Measurements from ENCODE around the gene PPM1E. TPM values are rescaled to one million over a fixed set of nuclear protein-coding genes. Genes with fewer than 3 reads are reported as not detected.
"Not testable (repeated sequence)": the region's sequence is repeated elsewhere in the genome, so short reads cannot be mapped to it uniquely, and the experiment has no call there.

The PPM1E gene
- total and polyA plus RNA-seq, 7 donors = 0.01 to 0.24 (median 0.10) TPM; not detected in 3

DNA sequence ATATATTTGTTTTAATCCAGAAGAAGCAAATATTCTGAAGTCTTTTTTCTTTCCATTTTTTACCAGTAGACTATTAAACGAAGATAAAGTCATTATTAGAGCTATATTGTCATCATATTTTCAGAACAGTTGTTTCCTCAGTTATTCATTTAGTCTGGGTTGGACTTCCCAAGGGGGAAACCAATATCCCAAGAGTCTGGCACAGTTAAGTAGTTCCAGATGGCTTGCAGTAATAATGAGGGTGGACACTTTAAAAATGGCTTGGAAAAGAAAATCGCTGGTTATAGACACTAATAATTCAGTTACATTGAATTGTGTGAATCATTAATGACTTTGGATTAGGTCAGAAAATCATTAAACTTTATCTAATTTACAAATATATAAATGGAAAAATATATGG is 3.9 kb downstream of the PPM1E start:
- H3K27ac ChIP-seq = no peak overlapping the region
- ATAC-seq (no peak), DNase-seq (no peak)
- H3K4me3 ChIP-seq = no peak overlapping the region
- 24 to 36% (median 33%) methylated on average over 2 of the region's 2 CpGs for WGBS, 3 donors
- H3K4me1 ChIP-seq = no peaks in the 10 kb centered on the region
- H3K9me3 ChIP-seq = no peaks in the 10 kb centered on the region
- no peaks in the 10 kb centered on the region for H3K36me3 ChIP-seq (ENCODE audit: insufficient read depth in 1 of 2, low read depth in 1 of 2)
- TF ChIP-seq, protein P1, sequence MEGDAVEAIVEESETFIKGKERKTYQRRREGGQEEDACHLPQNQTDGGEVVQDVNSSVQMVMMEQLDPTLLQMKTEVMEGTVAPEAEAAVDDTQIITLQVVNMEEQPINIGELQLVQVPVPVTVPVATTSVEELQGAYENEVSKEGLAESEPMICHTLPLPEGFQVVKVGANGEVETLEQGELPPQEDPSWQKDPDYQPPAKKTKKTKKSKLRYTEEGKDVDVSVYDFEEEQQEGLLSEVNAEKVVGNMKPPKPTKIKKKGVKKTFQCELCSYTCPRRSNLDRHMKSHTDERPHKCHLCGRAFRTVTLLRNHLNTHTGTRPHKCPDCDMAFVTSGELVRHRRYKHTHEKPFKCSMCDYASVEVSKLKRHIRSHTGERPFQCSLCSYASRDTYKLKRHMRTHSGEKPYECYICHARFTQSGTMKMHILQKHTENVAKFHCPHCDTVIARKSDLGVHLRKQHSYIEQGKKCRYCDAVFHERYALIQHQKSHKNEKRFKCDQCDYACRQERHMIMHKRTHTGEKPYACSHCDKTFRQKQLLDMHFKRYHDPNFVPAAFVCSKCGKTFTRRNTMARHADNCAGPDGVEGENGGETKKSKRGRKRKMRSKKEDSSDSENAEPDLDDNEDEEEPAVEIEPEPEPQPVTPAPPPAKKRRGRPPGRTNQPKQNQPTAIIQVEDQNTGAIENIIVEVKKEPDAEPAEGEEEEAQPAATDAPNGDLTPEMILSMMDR (IDR thresholded peaks at IDR 0.05) = no peak
- H3K27me3 ChIP-seq (ENCODE audit: insufficient read depth in 3 of 3, low read length in 2 of 3) = peaks cover 11 to 67% (median 19%) of the 10 kb centered on the region in 3 donors
- intact Hi-C loops (cut with DNase I) = no loop called here

DNA sequence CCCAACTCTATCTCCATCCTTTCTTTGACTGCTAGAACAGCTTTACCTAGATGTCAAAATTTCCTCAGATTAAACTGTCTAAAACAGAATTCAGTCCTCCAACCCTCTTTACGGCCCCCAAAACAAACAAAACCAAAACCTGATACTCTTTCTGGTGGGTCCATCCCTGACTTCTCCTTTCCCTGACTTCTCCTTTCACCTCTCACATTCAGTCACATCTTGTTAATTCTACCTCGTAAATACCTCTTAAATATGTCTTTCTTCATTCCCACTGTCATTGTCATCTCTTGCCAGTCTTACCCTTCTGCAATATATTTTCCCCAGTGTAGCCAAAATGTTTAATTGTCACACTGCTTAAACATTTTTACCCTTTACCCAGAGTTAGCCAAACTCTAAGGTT is 4.6 kb downstream of the PPM1E start:
- Histone ChIP-seq H3K9me3 (no peaks in the 10 kb centered on the region), H3K27ac (no peak overlapping the region), H3K27me3 (ENCODE audit: insufficient read depth in 3 of 3, low read length in 2 of 3) (peaks cover 11 to 60% (median 19%) of the 10 kb centered on the region in 3 donors), H3K36me3 (ENCODE audit: insufficient read depth in 1 of 2, low read depth in 1 of 2) (no peaks in the 10 kb centered on the region), H3K4me3 (no peak overlapping the region), H3K4me1 (no peaks in the 10 kb centered on the region)
- ATAC-seq (no peak), DNase-seq (no peak)
- TF ChIP-seq, protein P1 (IDR thresholded peaks at IDR 0.05) = no peak
- intact Hi-C loops (cut with DNase I) = no loop called here
- 62 to 69% (median 68%) methylated on average over 2 of the region's 2 CpGs for WGBS, 3 donors

DNA sequence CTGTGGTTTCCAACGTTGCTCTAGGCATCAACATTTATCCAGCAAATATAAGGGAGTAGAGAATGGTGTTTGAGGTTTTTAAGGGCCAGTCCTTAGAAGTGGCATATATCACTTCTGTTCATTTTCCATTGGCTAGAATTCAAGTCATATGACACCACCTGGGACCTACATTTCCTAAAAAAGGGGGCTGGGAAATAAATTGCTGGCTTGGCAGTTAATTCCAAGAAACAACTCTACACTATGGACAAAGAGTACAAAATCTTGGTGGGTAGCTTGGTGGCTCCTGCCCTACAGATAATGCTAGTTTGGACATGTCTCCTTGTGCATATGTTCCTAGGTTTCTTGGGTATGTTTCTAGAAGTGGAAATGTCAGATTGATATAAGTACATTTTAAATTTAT is 7.6 kb downstream of the PPM1E start:
- DNase-seq = no peak
- intact Hi-C loops (cut with DNase I) = no loop called here
- no peaks in the 10 kb centered on the region for H3K4me1 ChIP-seq
- no peaks in the 10 kb centered on the region for H3K9me3 ChIP-seq
- H3K4me3 ChIP-seq = no peak overlapping the region
- H3K27ac ChIP-seq = no peak overlapping the region
- ATAC-seq = no peak
- 26 to 43% (median 29%) methylated on average over 1 of the region's 1 CpG for WGBS, 3 donors
- TF ChIP-seq, protein P1 (IDR thresholded peaks at IDR 0.05) = no peak
- peaks cover 4 to 30% (median 11%) of the 10 kb centered on the region in 3 donors for H3K27me3 ChIP-seq (ENCODE audit: insufficient read depth in 3 of 3, low read length in 2 of 3)
- H3K36me3 ChIP-seq (ENCODE audit: insufficient read depth in 1 of 2, low read depth in 1 of 2) = no peaks in the 10 kb centered on the region

DNA sequence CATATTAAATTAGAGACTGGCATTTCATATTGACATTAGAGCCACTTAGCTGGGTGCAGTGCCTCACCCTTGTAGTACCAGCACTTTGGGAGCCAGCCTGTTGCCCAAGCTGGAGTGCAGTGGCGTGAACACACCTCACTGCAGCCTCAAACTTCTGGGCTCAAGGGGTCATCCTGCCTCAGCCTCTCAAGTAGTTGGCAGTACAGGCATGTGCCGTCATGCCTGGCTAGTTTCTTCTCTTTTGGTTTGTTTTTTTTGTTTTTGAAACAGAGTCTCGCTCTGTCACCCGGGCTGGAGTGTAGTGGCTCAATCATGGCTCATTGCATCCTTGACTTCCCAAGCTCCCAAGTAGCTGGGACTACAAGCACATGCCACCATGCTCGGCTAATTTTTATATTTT is 8.7 kb downstream of the PPM1E start:
- Histone ChIP-seq H3K9me3 (no peaks in the 10 kb centered on the region), H3K4me1 (no peaks in the 10 kb centered on the region), H3K4me3 (no peak overlapping the region), H3K36me3 (ENCODE audit: insufficient read depth in 1 of 2, low read depth in 1 of 2) (no peaks in the 10 kb centered on the region), H3K27me3 (ENCODE audit: insufficient read depth in 3 of 3, low read length in 2 of 3) (peaks cover 0 to 21% (median 11%) of the 10 kb centered on the region in 3 donors), H3K27ac (no peak overlapping the region)
- 72 to 76% (median 72%) methylated on average over 5 of the region's 5 CpGs for whole genome bisulfite sequencing, 3 donors
- ATAC-seq = no peak
- DNase-seq = no peak
- TF ChIP-seq, protein P1 (IDR thresholded peaks at IDR 0.05) = no peak
- intact Hi-C loops (cut with DNase I) = no loop called here

DNA sequence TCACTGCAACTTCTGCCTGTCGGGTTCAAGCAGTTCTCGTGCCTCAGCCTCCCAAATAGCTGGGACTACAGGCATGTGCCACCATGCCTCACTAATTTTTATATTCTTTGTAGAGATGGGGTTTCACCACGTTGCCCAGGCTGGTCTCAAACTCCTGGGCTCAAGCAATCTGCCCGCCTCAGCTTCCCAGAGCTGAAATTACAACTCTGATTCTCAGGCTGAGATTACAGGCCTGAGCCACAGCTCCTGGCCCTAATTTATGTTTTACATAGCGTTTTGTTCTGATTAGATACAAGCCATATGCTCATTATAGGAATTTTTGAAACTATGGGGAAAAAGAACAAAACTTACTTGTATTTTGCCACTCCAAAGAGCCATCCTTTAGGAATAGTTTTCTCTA is 22.8 kb downstream of the PPM1E start:
- intact Hi-C loops (cut with DNase I); H3K9me3 ChIP-seq; H3K27me3 ChIP-seq (ENCODE audit: insufficient read depth in 3 of 3, low read length in 2 of 3); ATAC-seq; DNase-seq; H3K36me3 ChIP-seq (ENCODE audit: insufficient read depth in 1 of 2, low read depth in 1 of 2); H3K4me3 ChIP-seq; H3K27ac ChIP-seq; H3K4me1 ChIP-seq: not testable (repeated sequence)
- WGBS, 3 donors = 56 to 73% (median 63%) methylated on average over 5 of the region's 5 CpGs

Measured in psoas muscle (tissue), 8 donors.